ENCODE results near the gene GIGYF2. TPM values are rescaled to one million over a fixed set of nuclear protein-coding genes. Genes with fewer than 3 reads are reported as not detected.

GIGYF2 gene
- total and polyA plus RNA-seq, 2 of the 13 experiments (the other 11 are each of a cell fraction or from before 2014, with no cell fraction given), result 44.9 to 73.5 TPM

DNA sequence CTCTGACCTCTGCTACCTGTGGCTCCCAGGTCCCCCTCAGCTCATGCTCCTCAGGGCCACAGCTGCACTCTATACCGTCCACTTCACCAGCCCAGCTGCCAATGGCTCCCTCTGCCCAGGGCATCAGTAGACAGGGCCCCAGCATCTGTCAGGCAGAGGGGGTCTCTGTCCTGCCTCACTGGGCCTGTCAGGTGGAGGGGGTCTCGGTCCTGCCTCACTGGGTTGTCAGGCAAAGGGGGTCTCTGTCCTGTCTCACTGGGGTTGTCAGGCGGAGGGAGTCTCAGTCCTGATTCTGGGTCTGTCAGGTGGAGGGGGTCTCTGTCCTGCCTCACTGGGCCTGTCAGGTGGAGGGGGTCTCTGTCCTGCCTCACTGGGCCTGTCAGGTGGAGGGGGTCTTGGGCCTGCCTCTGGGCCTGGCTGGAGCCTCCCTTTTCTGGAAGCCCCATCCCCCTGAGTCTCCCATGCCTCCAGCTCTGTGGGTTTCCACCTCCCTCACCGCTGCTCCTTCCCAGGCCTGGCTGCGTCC is 192.8 kb downstream of the GIGYF2 start:
- Histone ChIP-seq H3K9me3 (ENCODE audit: low read length) (no peaks in the 10 kb centered on the region), H3K4me2 (ENCODE audit: low read depth, low read length) (no peak overlapping the region), H3K4me3 (replicated peaks in 1 of 3; ENCODE audit: insufficient read depth in 1 of 3, low read depth in 2 of 3, low read length in 3 of 3) (no peak overlapping the region), H3K36me3 (replicated peaks in 1 of 2; ENCODE audit: control insufficient read depth in 1 of 2, insufficient read depth in 2 of 2, low read length in 2 of 2) (peaks cover 22 to 48% of the 10 kb centered on the region in 2 experiments), H3K27me3 (ENCODE audit: control insufficient read depth in 1 of 2, insufficient read depth in 2 of 2, low read length in 2 of 2) (no peaks in the 10 kb centered on the region), H2AFZ (ENCODE audit: low read length) (no peak overlapping the region), H3K79me2 (ENCODE audit: insufficient read depth, low read length) (no peaks in the 10 kb centered on the region), H3K9ac (ENCODE audit: insufficient read depth, low read depth, low read length) (no peak overlapping the region), H4K20me1 (ENCODE audit: insufficient read depth, low read length) (no peaks in the 10 kb centered on the region), H3K27ac (ENCODE audit: extremely low read length, insufficient read depth, low read length) (no peak overlapping the region), H3K4me1 (ENCODE audit: insufficient read depth, low read length) (no peaks in the 10 kb centered on the region)
- intact Hi-C loops (cut with micrococcal nuclease; ENCODE audit: unreplicated experiment), result no loop called here
- ChIA-PET CTCF (ENCODE audit: low intra/inter-chr PET ratio, low total read pairs) (no interaction called here), POLR2A (interaction anchor here (1.3 kb wide), 1 partner anchor 15 kb away, joined by 3 read pairs; no protein-coding TSS in a partner anchor)
- TF ChIP-seq ZFP82 (CRISPR knock-in tag; IDR thresholded peaks at IDR 0.05; ENCODE audit: borderline replicate concordance) (no peak), ZKSCAN8 (CRISPR knock-in tag; IDR thresholded peaks at IDR 0.05; ENCODE audit: borderline replicate concordance) (no peak), PHF5A (CRISPR knock-in tag; IDR thresholded peaks at IDR 0.05; ENCODE audit: low read depth, unreplicated experiment) (no peak), NCOR1 (IDR thresholded peaks at IDR 0.05; ENCODE audit: borderline replicate concordance, low read length) (no peak), ZNF7 (CRISPR knock-in tag; IDR thresholded peaks at IDR 0.05) (no peak), KLF6 (CRISPR knock-in tag; IDR thresholded peaks at IDR 0.05) (no peak), PHB2 (IDR thresholded peaks at IDR 0.05; ENCODE audit: partially characterized antibody) (no peak), RFXANK (CRISPR knock-in tag; IDR thresholded peaks at IDR 0.05) (no peak), MIER3 (CRISPR knock-in tag; IDR thresholded peaks at IDR 0.05; ENCODE audit: borderline replicate concordance) (no peak)
- TF ChIP-seq, protein P1, sequence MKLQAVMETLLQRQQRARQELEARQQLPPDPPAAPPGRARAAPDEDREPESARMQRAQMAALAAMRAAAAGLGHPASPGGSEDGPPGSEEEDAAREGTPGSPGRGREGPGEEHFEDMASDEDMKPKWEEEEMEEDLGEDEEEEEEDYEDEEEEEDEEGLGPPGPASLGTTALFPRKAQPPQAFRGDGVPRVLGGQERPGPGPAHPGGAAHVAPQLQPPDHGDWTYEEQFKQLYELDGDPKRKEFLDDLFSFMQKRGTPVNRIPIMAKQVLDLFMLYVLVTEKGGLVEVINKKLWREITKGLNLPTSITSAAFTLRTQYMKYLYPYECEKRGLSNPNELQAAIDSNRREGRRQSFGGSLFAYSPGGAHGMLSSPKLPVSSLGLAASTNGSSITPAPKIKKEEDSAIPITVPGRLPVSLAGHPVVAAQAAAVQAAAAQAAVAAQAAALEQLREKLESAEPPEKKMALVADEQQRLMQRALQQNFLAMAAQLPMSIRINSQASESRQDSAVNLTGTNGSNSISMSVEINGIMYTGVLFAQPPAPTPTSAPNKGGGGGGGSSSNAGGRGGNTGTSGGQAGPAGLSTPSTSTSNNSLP (IDR thresholded peaks at IDR 0.05; ENCODE audit: low read depth, low read length), result no peak
- TF ChIP-seq, protein P2, sequence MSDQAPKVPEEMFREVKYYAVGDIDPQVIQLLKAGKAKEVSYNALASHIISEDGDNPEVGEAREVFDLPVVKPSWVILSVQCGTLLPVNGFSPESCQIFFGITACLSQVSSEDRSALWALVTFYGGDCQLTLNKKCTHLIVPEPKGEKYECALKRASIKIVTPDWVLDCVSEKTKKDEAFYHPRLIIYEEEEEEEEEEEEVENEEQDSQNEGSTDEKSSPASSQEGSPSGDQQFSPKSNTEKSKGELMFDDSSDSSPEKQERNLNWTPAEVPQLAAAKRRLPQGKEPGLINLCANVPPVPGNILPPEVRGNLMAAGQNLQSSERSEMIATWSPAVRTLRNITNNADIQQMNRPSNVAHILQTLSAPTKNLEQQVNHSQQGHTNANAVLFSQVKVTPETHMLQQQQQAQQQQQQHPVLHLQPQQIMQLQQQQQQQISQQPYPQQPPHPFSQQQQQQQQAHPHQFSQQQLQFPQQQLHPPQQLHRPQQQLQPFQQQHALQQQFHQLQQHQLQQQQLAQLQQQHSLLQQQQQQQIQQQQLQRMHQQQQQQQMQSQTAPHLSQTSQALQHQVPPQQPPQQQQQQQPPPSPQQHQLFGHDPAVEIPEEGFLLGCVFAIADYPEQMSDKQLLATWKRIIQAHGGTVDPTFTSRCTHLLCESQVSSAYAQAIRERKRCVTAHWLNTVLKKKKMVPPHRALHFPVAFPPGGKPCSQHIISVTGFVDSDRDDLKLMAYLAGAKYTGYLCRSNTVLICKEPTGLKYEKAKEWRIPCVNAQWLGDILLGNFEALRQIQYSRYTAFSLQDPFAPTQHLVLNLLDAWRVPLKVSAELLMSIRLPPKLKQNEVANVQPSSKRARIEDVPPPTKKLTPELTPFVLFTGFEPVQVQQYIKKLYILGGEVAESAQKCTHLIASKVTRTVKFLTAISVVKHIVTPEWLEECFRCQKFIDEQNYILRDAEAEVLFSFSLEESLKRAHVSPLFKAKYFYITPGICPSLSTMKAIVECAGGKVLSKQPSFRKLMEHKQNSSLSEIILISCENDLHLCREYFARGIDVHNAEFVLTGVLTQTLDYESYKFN (CRISPR knock-in tag; conservative IDR thresholded peaks at IDR 0.05), result no peak
- TF ChIP-seq, protein P3, sequence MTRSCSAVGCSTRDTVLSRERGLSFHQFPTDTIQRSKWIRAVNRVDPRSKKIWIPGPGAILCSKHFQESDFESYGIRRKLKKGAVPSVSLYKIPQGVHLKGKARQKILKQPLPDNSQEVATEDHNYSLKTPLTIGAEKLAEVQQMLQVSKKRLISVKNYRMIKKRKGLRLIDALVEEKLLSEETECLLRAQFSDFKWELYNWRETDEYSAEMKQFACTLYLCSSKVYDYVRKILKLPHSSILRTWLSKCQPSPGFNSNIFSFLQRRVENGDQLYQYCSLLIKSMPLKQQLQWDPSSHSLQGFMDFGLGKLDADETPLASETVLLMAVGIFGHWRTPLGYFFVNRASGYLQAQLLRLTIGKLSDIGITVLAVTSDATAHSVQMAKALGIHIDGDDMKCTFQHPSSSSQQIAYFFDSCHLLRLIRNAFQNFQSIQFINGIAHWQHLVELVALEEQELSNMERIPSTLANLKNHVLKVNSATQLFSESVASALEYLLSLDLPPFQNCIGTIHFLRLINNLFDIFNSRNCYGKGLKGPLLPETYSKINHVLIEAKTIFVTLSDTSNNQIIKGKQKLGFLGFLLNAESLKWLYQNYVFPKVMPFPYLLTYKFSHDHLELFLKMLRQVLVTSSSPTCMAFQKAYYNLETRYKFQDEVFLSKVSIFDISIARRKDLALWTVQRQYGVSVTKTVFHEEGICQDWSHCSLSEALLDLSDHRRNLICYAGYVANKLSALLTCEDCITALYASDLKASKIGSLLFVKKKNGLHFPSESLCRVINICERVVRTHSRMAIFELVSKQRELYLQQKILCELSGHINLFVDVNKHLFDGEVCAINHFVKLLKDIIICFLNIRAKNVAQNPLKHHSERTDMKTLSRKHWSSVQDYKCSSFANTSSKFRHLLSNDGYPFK (CRISPR knock-in tag; IDR thresholded peaks at IDR 0.05; ENCODE audit: borderline replicate concordance), result no peak
- TF ChIP-seq, protein P4, sequence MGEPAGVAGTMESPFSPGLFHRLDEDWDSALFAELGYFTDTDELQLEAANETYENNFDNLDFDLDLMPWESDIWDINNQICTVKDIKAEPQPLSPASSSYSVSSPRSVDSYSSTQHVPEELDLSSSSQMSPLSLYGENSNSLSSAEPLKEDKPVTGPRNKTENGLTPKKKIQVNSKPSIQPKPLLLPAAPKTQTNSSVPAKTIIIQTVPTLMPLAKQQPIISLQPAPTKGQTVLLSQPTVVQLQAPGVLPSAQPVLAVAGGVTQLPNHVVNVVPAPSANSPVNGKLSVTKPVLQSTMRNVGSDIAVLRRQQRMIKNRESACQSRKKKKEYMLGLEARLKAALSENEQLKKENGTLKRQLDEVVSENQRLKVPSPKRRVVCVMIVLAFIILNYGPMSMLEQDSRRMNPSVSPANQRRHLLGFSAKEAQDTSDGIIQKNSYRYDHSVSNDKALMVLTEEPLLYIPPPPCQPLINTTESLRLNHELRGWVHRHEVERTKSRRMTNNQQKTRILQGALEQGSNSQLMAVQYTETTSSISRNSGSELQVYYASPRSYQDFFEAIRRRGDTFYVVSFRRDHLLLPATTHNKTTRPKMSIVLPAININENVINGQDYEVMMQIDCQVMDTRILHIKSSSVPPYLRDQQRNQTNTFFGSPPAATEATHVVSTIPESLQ (CRISPR knock-in tag; conservative IDR thresholded peaks at IDR 0.05), result no peak
- in situ Hi-C loops (cut with HindIII; ENCODE audit: extremely low pct_ligation_motif_present, low pct_unique_long_range_greater_than_20kb), result no loop called here
- no TSS peak for BruUV-seq (replicated peaks)
- 96% methylated on average over 3 of the region's 5 CpGs for WGBS (ENCODE audit: low lambda C conversion rate)
- FAIRE-seq (no peak), DNase-seq (ENCODE audit: low spot score) (no peak), ATAC-seq (no peak)
